Esophagus muscularis mucosa (tissue), 4 donors: ENCODE data around the gene SH3D19. TPM values are rescaled to one million over a fixed set of nuclear protein-coding genes. Genes with fewer than 3 reads are reported as not detected.
A peak's percentile ranks its signal among the peaks of the same experiment; 100 is the strongest.
"Not testable (repeated sequence)": the region's sequence is repeated elsewhere in the genome, so short reads cannot be mapped to it uniquely, and the experiment has no call there.

Experiments
- DNase-seq: peaks from one replicate; pipeline ENCODE4 v3.0.0-alpha.2; 2017; ENCODE audit errors: extremely low spot score
- H3K27ac ChIP-seq, 4 donors: fragments of 200-600 bp; sonication (generic); replicated peaks in 1 of 4; 1 replicate in 3 of 4; 2 replicates in 1 of 4; pipeline ENCODE4 v1.5.1; 2016 to 2019; ENCODE audit warnings: mild to moderate bottlenecking in 1 of 4
- H3K27me3 ChIP-seq, 4 donors: fragments of 200-600 bp; sonication (generic); one replicate each; pipeline versions ENCODE4 v1.5.1 to v1.6.0; 2016 to 2019
- H3K36me3 ChIP-seq, 4 donors: fragments of 200-600 bp; sonication (generic); one replicate each; pipeline ENCODE4 v1.5.1; 2016 to 2019
- H3K4me1 ChIP-seq, 4 donors: fragments of 200-600 bp; sonication (generic); one replicate each; pipeline ENCODE4 v1.5.1; 2016 to 2019
- H3K4me3 ChIP-seq, 4 donors: fragments of 200-600 bp; sonication (generic); 1 replicate in 2 of 4; 2 replicates in 2 of 4; pipeline ENCODE4 v1.5.1; 2016 to 2019; ENCODE audit warnings: mild to moderate bottlenecking in 4 of 4, moderate library complexity in 1 of 4
- H3K9me3 ChIP-seq, 4 donors: fragments of 200-600 bp; sonication (generic); 1 replicate in 3 of 4; 2 replicates in 1 of 4; pipeline ENCODE4 v1.5.1; 2016 to 2019
- EP300 ChIP-seq: sonication (generic); formaldehyde crosslinking; IDR thresholded peaks from one replicate; pipeline ENCODE4 v1.6.1; 2017; ENCODE audit warnings: antibody characterized with exemption
- POLR2A ChIP-seq: fragments of 450-650 bp; IDR thresholded peaks from one replicate; pipeline ENCODE4 v1.6.1; 2017; ENCODE audit warnings: antibody characterized with exemption, moderate library complexity, mild to moderate bottlenecking, low read depth
- POLR2AphosphoS5 ChIP-seq, 2 donors: sonication (generic); formaldehyde crosslinking; IDR thresholded peaks; one replicate each; pipeline ENCODE4 v1.6.1; 2017; ENCODE audit warnings: antibody characterized with exemption in 2 of 2
- whole genome bisulfite sequencing: methylation state at CpG from one replicate; pipeline ENCODE4 v1.1.5; 2018; 5-methylcytosine and 5-hydroxymethylcytosine counted together
- intact Hi-C: fragments of 100-400 bp; cut with DNase I; formaldehyde crosslinking; loops from one replicate; pipeline ENCODE4 v1.15.1; 2023
- total RNA-seq, 4 donors: library from RNA; depleted of rRNA; stranded (reverse); fragments of >200 nt; gene quantifications; one replicate each; pipeline versions ENCODE4 v1.1.0 to v1.2.1, GENCODE V29; 2016
- TF ChIP-seq, protein P1 (sequence below), 3 experiments: fragments of 200-600 bp in 2 of 3; fragments of 450-650 bp in 1 of 3; sonication (generic) in 2 of 3; IDR thresholded peaks; one replicate each; pipeline ENCODE4 v1.5.1; 2017 to 2019; ENCODE audit warnings: antibody characterized with exemption in 3 of 3, mild to moderate bottlenecking in 2 of 3, moderate library complexity in 1 of 3

Gene SH3D19
- total RNA-seq, 4 donors from 2014 or later = 115 to 186 (median 177) TPM

- Histone ChIP-seq H3K4me1 (peaks cover 4 to 30% (median 15%) of the 10 kb centered on the region in 4 donors), H3K9me3 (no peaks in the 10 kb centered on the region), H3K36me3 (no peaks in the 10 kb centered on the region), H3K27ac (no peak overlapping the region), H3K4me3 (no peak overlapping the region), H3K27me3 (no peaks in the 10 kb centered on the region)
- TF ChIP-seq POLR2A (no peak), EP300 (no peak), POLR2AphosphoS5 (IDR thresholded peaks at IDR 0.05) (no peak)
- TF ChIP-seq, protein P1, sequence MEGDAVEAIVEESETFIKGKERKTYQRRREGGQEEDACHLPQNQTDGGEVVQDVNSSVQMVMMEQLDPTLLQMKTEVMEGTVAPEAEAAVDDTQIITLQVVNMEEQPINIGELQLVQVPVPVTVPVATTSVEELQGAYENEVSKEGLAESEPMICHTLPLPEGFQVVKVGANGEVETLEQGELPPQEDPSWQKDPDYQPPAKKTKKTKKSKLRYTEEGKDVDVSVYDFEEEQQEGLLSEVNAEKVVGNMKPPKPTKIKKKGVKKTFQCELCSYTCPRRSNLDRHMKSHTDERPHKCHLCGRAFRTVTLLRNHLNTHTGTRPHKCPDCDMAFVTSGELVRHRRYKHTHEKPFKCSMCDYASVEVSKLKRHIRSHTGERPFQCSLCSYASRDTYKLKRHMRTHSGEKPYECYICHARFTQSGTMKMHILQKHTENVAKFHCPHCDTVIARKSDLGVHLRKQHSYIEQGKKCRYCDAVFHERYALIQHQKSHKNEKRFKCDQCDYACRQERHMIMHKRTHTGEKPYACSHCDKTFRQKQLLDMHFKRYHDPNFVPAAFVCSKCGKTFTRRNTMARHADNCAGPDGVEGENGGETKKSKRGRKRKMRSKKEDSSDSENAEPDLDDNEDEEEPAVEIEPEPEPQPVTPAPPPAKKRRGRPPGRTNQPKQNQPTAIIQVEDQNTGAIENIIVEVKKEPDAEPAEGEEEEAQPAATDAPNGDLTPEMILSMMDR (IDR thresholded peaks at IDR 0.05) = no peak
- WGBS = 98% methylated on average over 2 of the region's 2 CpGs
- no peak for DNase-seq
- intact Hi-C loops = no loop called here
Measured at GRCh38 chr4:151292038-151292437, 33.4 kb downstream of the SH3D19 start.

- H3K36me3 ChIP-seq = no peaks in the 10 kb centered on the region
- no peak for DNase-seq
- TF ChIP-seq EP300 (no peak), POLR2A (no peak), POLR2AphosphoS5 (IDR thresholded peaks at IDR 0.05) (no peak)
- TF ChIP-seq, protein P1 (IDR thresholded peaks at IDR 0.05) = no peak
- no peak overlapping the region for H3K27ac ChIP-seq
- no peaks in the 10 kb centered on the region for H3K27me3 ChIP-seq
- peaks cover 3 to 25% (median 10%) of the 10 kb centered on the region in 4 donors for H3K4me1 ChIP-seq
- intact Hi-C loops = no loop called here
- no peak overlapping the region for H3K4me3 ChIP-seq
- WGBS = 29% methylated on average over 1 of the region's 1 CpG
- H3K9me3 ChIP-seq = no peaks in the 10 kb centered on the region
Measured at GRCh38 chr4:151291485-151291884, 33.9 kb downstream of the SH3D19 start.

- no peak for DNase-seq
- WGBS = 90% methylated on average over 7 of the region's 7 CpGs
- intact Hi-C loops = no loop called here
- Histone ChIP-seq H3K4me3 (no peak overlapping the region), H3K4me1 (peaks cover 5 to 24% (median 7%) of the 10 kb centered on the region in 4 donors), H3K36me3 (no peaks in the 10 kb centered on the region), H3K27me3 (no peaks in the 10 kb centered on the region), H3K9me3 (no peaks in the 10 kb centered on the region), H3K27ac (no peak overlapping the region)
- TF ChIP-seq POLR2A (no peak), POLR2AphosphoS5 (IDR thresholded peaks at IDR 0.05) (no peak), EP300 (no peak)
- TF ChIP-seq, protein P1 (IDR thresholded peaks at IDR 0.05) = no peak
Measured at GRCh38 chr4:151287409-151287808, 38.0 kb downstream of the SH3D19 start.

- H3K4me3 ChIP-seq = no peak overlapping the region
- H3K4me1 ChIP-seq = peaks cover 0 to 12% (median 10%) of the 10 kb centered on the region in 4 donors
- no peak overlapping the region for H3K27ac ChIP-seq
- no peak for TF ChIP-seq POLR2AphosphoS5 (IDR thresholded peaks at IDR 0.05)
- H3K36me3 ChIP-seq = no peaks in the 10 kb centered on the region
- DNase-seq = no peak
- no peaks in the 10 kb centered on the region for H3K9me3 ChIP-seq
- no peaks in the 10 kb centered on the region for H3K27me3 ChIP-seq
- intact Hi-C loops = no loop called here
- 66% methylated on average over 4 of the region's 4 CpGs for WGBS
Measured at GRCh38 chr4:151284534-151285245, 40.7 kb downstream of the SH3D19 start.

- peaks cover 12 to 32% (median 21%) of the 10 kb centered on the region in 4 donors for H3K4me1 ChIP-seq
- no peaks in the 10 kb centered on the region for H3K36me3 ChIP-seq
- no peak for TF ChIP-seq POLR2A
- TF ChIP-seq, protein P1 (IDR thresholded peaks at IDR 0.05) = peak; percentile 51 to 72 (median 58)
- H3K27me3 ChIP-seq = no peaks in the 10 kb centered on the region
- no peak for DNase-seq
- H3K4me3 ChIP-seq = no peak within 1 kb of the TSS
- no peak within 1 kb of the TSS for H3K27ac ChIP-seq
- 66% methylated on average over 7 of the region's 7 CpGs for WGBS
- no peaks in the 10 kb centered on the region for H3K9me3 ChIP-seq
- intact Hi-C loops = loop anchor here (2.0 kb wide), 1 partner anchor 86 kb away; no protein-coding TSS in a partner anchor
Measured at GRCh38 chr4:151276787-151277562, 48.4 kb downstream of the SH3D19 start, which contains the start of gene PRSS48. Gene PRSS48, plus strand, starts transcription at chr4:151277161. Its CDS starts 12 bp downstream, at chr4:151277173.

DNA sequence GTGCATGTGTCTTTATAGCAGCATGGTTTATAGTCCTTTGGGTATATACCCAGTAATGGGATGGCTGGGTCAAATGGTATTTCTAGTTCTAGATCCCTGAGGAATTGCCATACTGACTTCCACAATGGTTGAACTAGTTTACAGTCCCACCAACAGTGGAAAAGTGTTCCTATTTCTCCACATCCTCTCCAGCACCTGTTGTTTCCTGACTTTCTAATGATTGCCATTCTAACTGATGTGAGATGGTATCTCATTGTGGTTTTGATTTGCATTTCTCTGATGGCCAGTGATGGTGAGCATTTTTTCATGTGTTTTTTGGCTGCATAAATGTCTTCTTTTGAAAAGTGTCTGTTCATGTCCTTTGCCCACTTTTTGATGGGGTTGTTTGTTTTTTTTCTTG, 56.5 kb downstream of the SH3D19 start:
- H3K4me1 ChIP-seq = peaks cover 0 to 11% (median 7%) of the 10 kb centered on the region in 4 donors
- H3K27ac ChIP-seq, H3K27me3 ChIP-seq, DNase-seq, intact Hi-C loops, H3K36me3 ChIP-seq, H3K4me3 ChIP-seq, H3K9me3 ChIP-seq: not testable (repeated sequence)
